PC-9 (cell line): ENCODE data around the gene CD247. TPM values are rescaled to one million over a fixed set of nuclear protein-coding genes. Genes with fewer than 3 reads are reported as not detected.

Experiments used
- BruUV-seq: library from RNA; stranded (reverse); fragments of 400-500 nt; replicated peaks from 2 replicates; lab custom pipeline; 2021; lab: Mats Ljungman, UMichigan
- CTCF ChIA-PET: fragments of 300-600 bp; sonication (Branson Sonifier 250); formaldehyde crosslinking; loops from one replicate; lab custom pipeline; 2022; ENCODE audit warnings: antibody characterized with exemption; lab: Charles Lee
- POLR2A ChIA-PET: fragments of 300-600 bp; sonication (Branson Sonifier 250); formaldehyde crosslinking; loops from one replicate; lab custom pipeline; 2022; ENCODE audit warnings: antibody characterized with exemption; ENCODE audit not compliant: unreplicated experiment; lab: Charles Lee
- DNase-seq, 2 experiments: peaks; one replicate each; pipeline versions ENCODE4 v3.0.0 to v3.0.0-alpha.2; 2015 to 2022; ENCODE audit warnings: mixed read lengths in 1 of 2
- H2AFZ ChIP-seq: fragments of 200-600 bp; sonication (generic); 2 replicates; pipeline ENCODE4 v1.8.1; 2017; ENCODE audit warnings: antibody characterized with exemption
- H3F3A ChIP-seq: fragments of 200-600 bp; sonication (generic); 2 replicates; pipeline ENCODE4 v1.8.1; 2017; ENCODE audit warnings: antibody characterized with exemption, mild to moderate bottlenecking, low read depth; ENCODE audit not compliant: insufficient read depth
- H3K27ac ChIP-seq: fragments of 200-600 bp; sonication (generic); 2 replicates; pipeline ENCODE4 v1.6.1; 2016; ENCODE audit warnings: mixed run types
- H3K27me3 ChIP-seq: fragments of 200-600 bp; sonication (generic); 2 replicates; pipeline ENCODE4 v1.6.1; 2016; ENCODE audit warnings: low read depth, mixed run types; ENCODE audit not compliant: insufficient read depth
- H3K36me3 ChIP-seq: fragments of 200-600 bp; sonication (generic); 2 replicates; pipeline ENCODE4 v1.6.1; 2016; ENCODE audit warnings: low read depth, mixed run types
- H3K4me1 ChIP-seq: fragments of 200-600 bp; sonication (generic); replicated peaks from 2 replicates; pipeline ENCODE4 v1.6.1; 2016; ENCODE audit warnings: mixed run types; ENCODE audit not compliant: insufficient read depth
- H3K4me2 ChIP-seq: fragments of 200-600 bp; sonication (generic); 2 replicates; pipeline ENCODE4 v1.6.1; 2017; ENCODE audit warnings: mixed run types
- H3K4me3 ChIP-seq: fragments of 200-600 bp; sonication (generic); 2 replicates; pipeline ENCODE4 v1.6.1; 2016; ENCODE audit warnings: mixed run types
- H3K79me2 ChIP-seq: fragments of 200-600 bp; sonication (generic); 2 replicates; pipeline ENCODE4 v1.6.1; 2017; ENCODE audit warnings: low read depth, mixed run types
- H3K9me2 ChIP-seq: fragments of 200-600 bp; sonication (generic); 2 replicates; pipeline ENCODE4 v1.8.1; 2017; ENCODE audit warnings: mild to moderate bottlenecking; ENCODE audit not compliant: insufficient read depth
- H3K9me3 ChIP-seq: fragments of 200-600 bp; sonication (generic); 2 replicates; pipeline ENCODE4 v1.8.1; 2016; ENCODE audit warnings: low read depth; ENCODE audit not compliant: insufficient read depth
- H4K20me1 ChIP-seq: fragments of 200-600 bp; sonication (generic); 2 replicates; pipeline ENCODE4 v1.8.1; 2017; ENCODE audit not compliant: insufficient read depth
- CTCF ChIP-seq: fragments of 200-600 bp; sonication (generic); conservative IDR thresholded peaks from 2 replicates; pipeline ENCODE4 v1.6.1; 2017; ENCODE audit warnings: mixed run types, antibody characterized with exemption, mild to moderate bottlenecking, moderate library complexity
- EZH2 ChIP-seq: fragments of 200-600 bp; sonication (generic); IDR thresholded peaks from 2 replicates; pipeline ENCODE4 v1.8.0; 2017; ENCODE audit warnings: antibody characterized with exemption, low read depth
- intact Hi-C: fragments of 100-400 bp; cut with micrococcal nuclease; formaldehyde crosslinking; loops from one replicate; pipeline ENCODE4 v1.10.0; 2022; ENCODE audit not compliant: unreplicated experiment
- total RNA-seq: library from RNA; stranded (reverse); gene quantifications from 2 replicates; pipeline ENCODE4 v1.2.3, GENCODE V29; 2021

The CD247 gene
- total RNA-seq, 1 experiment from 2014 or later, result not detected

GRCh38 chr1:167409183-167409582 is 109.1 kb downstream of the CD247 start:
- no TSS peak for BruUV-seq
- no peak overlapping the region for H3K4me2 ChIP-seq
- DNase-seq, result no peak
- intact Hi-C loops, result loop anchor here (1.0 to 10.0 kb wide), 2 partner anchors 12 to 676 kb away; no protein-coding TSS in a partner anchor
- no peak overlapping the region for H2AFZ ChIP-seq
- TF ChIP-seq CTCF, result peak; percentile 54; the same call in 1 of the 2 replicates
- TF ChIP-seq EZH2, result no peak
- peaks cover 7% of the 10 kb centered on the region; the same call in 1 of the 2 replicates for H3F3A ChIP-seq
- no peaks in the 10 kb centered on the region for H3K79me2 ChIP-seq
- H3K27me3 ChIP-seq, result no peaks in the 10 kb centered on the region
- no peak overlapping the region for H3K4me3 ChIP-seq
- no peaks in the 10 kb centered on the region for H3K9me2 ChIP-seq
- peaks cover 10% of the 10 kb centered on the region for H3K4me1 ChIP-seq
- H3K9me3 ChIP-seq, result no peaks in the 10 kb centered on the region; the same call in 1 of the 2 replicates
- ChIA-PET POLR2A (no interaction called here), CTCF (interaction anchor here (0.6 kb wide), 1 partner anchor 95 kb away, joined by 4 read pairs; no protein-coding TSS in a partner anchor)
- H4K20me1 ChIP-seq, result no peaks in the 10 kb centered on the region
- no peak overlapping the region for H3K27ac ChIP-seq
- 0 out of 2 replicates have a peak, but pooled peaks cover 6% of the 10 kb centered on the region for H3K36me3 ChIP-seq

GRCh38 chr1:167408355-167408754 is 110.0 kb downstream of the CD247 start:
- Histone ChIP-seq H2AFZ (no peak overlapping the region), H3F3A (peaks cover 7% of the 10 kb centered on the region; the same call in 1 of the 2 replicates), H3K9me3 (no peaks in the 10 kb centered on the region; the same call in 1 of the 2 replicates), H3K9me2 (no peaks in the 10 kb centered on the region), H3K79me2 (no peaks in the 10 kb centered on the region), H3K4me2 (no peak overlapping the region), H3K36me3 (0 out of 2 replicates have a peak, but pooled peaks cover 6% of the 10 kb centered on the region), H3K4me1 (peaks cover 12% of the 10 kb centered on the region), H4K20me1 (no peaks in the 10 kb centered on the region), H3K27ac (no peak overlapping the region), H3K4me3 (no peak overlapping the region), H3K27me3 (no peaks in the 10 kb centered on the region)
- BruUV-seq, result no TSS peak
- TF ChIP-seq EZH2, result no peak
- TF ChIP-seq CTCF, result no peak
- no peak for DNase-seq
- ChIA-PET CTCF (no interaction called here), POLR2A (no interaction called here)
- intact Hi-C loops, result loop anchor here (10.0 kb wide), 1 partner anchor 676 kb away; no protein-coding TSS in a partner anchor

GRCh38 chr1:167404908-167405307 is 113.4 kb downstream of the CD247 start:
- Histone ChIP-seq H3K4me3 (no peak overlapping the region), H3K36me3 (0 out of 2 replicates have a peak, but pooled peaks cover 6% of the 10 kb centered on the region), H2AFZ (no peak overlapping the region), H3K79me2 (no peaks in the 10 kb centered on the region), H3K9me3 (no peaks in the 10 kb centered on the region; the same call in 1 of the 2 replicates), H3K9me2 (no peaks in the 10 kb centered on the region), H3F3A (peaks cover 19% of the 10 kb centered on the region), H3K27me3 (no peaks in the 10 kb centered on the region), H3K4me2 (no peak overlapping the region), H4K20me1 (no peaks in the 10 kb centered on the region), H3K4me1 (peaks cover 12% of the 10 kb centered on the region), H3K27ac (no peak overlapping the region)
- intact Hi-C loops, result loop anchor here (5.0 to 10.0 kb wide), 3 partner anchors 138 to 680 kb away; no protein-coding TSS in a partner anchor
- TF ChIP-seq CTCF, result no peak
- no peak for TF ChIP-seq EZH2
- no TSS peak for BruUV-seq
- ChIA-PET POLR2A (no interaction called here), CTCF (no interaction called here)
- peak in 1 of 2 experiments; percentile 60 for DNase-seq
